Stimulated activated naive CD4-positive, alpha-beta T cell treated with Interleukin-2 at 50 U/mL for 16 hours (primary cell): Measurements from ENCODE around the gene SMIM43.
A peak's percentile ranks its signal among the peaks of the same experiment; 100 is the strongest.
"Not testable (repeated sequence)": the region's sequence is repeated elsewhere in the genome, so short reads cannot be mapped to it uniquely, and the experiment has no call there.

Source experiments
- DNase-seq: peaks from one replicate; lab custom pipeline; 2025; lab: John Stamatoyannopoulos, UW

The SMIM43 gene

GRCh38 chr4:121736735-121737351, 28.1 kb downstream of the SMIM43 start:
- DNase-seq, result no peak

- DNase-seq, result no peak
These were observed 30.4 kb downstream of the SMIM43 start for GRCh38 chr4:121734571-121734970.

GRCh38 chr4:121733942-121734341, 31.0 kb downstream of the SMIM43 start:
- DNase-seq, result no peak

- DNase-seq, result not testable (repeated sequence)
These were observed 35.2 kb downstream of the SMIM43 start for GRCh38 chr4:121729753-121730152.

GRCh38 chr4:121728798-121729226, 36.2 kb downstream of the SMIM43 start:
- DNase-seq, result no peak

- DNase-seq, result no peak
These were observed 36.9 kb downstream of the SMIM43 start for GRCh38 chr4:121728066-121728465.

- peak; percentile 2 for DNase-seq
These were observed 38.2 kb downstream of the SMIM43 start for GRCh38 chr4:121726642-121727268.

- DNase-seq, result no peak
These were observed 40.3 kb downstream of the SMIM43 start for GRCh38 chr4:121724671-121725070.

GRCh38 chr4:121721700-121722099, 43.3 kb downstream of the SMIM43 start:
- no peak for DNase-seq

GRCh38 chr4:121720109-121720508, 44.9 kb downstream of the SMIM43 start:
- no peak for DNase-seq

GRCh38 chr4:121717680-121718237, 47.2 kb downstream of the SMIM43 start:
- DNase-seq, result no peak

- DNase-seq, result no peak
These were observed 50.4 kb downstream of the SMIM43 start for GRCh38 chr4:121714548-121714947.

- no peak for DNase-seq
These were observed 52.2 kb downstream of the SMIM43 start for GRCh38 chr4:121712783-121713182.

- DNase-seq, result no peak
These were observed 52.8 kb downstream of the SMIM43 start for GRCh38 chr4:121712001-121712651.

GRCh38 chr4:121711263-121712000, 53.5 kb downstream of the SMIM43 start:
- DNase-seq, result peak; percentile 38

GRCh38 chr4:121709766-121710405, 55.1 kb downstream of the SMIM43 start:
- no peak for DNase-seq
